ENCODE results near the gene PHF21B.
"Not testable (repeated sequence)": the region's sequence is repeated elsewhere in the genome, so short reads cannot be mapped to it uniquely, and the experiment has no call there.

PHF21B gene

GRCh38 chr22:44859641-44860040 is 150.2 kb downstream of the PHF21B start:
- no peak for DNase-seq (ENCODE audit: low spot score)
- in situ Hi-C loops (cut with MboI; ENCODE audit: low sequenced_read_pairs, unreplicated experiment): no loop called here

GRCh38 chr22:44858819-44859218 is 151.0 kb downstream of the PHF21B start:
- DNase-seq (ENCODE audit: low spot score); in situ Hi-C loops (cut with MboI; ENCODE audit: low sequenced_read_pairs, unreplicated experiment): not testable (repeated sequence)

More at GRCh38 chr22:44859641-44860040, 150.2 kb downstream of the PHF21B start:
- no peak for TF ChIP-seq CTCF (IDR thresholded peaks at IDR 0.05; ENCODE audit: borderline replicate concordance, control extremely low read depth, extremely low read depth, insufficient read depth, missing control alignments)

- in situ Hi-C loops (cut with MboI; ENCODE audit: low sequenced_read_pairs, unreplicated experiment): no loop called here
- DNase-seq (ENCODE audit: low spot score): no peak
- TF ChIP-seq CTCF (IDR thresholded peaks at IDR 0.05; ENCODE audit: borderline replicate concordance, control extremely low read depth, extremely low read depth, insufficient read depth, missing control alignments): no peak
These were observed 153.9 kb downstream of the PHF21B start for GRCh38 chr22:44855855-44856254.

DNA sequence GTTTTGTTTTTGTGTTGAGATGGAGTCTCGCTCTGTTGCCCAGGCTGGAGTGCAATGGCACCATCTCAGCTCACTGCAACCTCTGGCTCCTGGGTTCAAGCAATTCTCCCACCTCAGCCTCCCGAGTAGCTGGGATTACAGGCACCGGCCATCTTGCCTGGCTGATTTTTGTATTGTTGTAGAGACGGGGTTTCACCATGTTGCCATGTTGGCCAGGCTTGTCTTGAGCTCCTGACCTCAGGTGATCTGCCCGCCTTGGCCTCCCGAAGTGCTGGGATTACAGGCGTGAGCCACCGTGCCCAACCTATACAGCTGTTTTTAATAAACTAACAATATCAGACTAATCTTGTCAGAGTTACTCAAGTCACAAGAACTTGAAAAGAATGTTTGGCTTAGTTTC is 155.2 kb downstream of the PHF21B start:
- in situ Hi-C loops (cut with MboI; ENCODE audit: low sequenced_read_pairs, unreplicated experiment); DNase-seq (ENCODE audit: low spot score): not testable (repeated sequence)

- no peak for DNase-seq (ENCODE audit: low spot score)
- TF ChIP-seq CTCF (IDR thresholded peaks at IDR 0.05; ENCODE audit: borderline replicate concordance, control extremely low read depth, extremely low read depth, insufficient read depth, missing control alignments): no peak
- in situ Hi-C loops (cut with MboI; ENCODE audit: low sequenced_read_pairs, unreplicated experiment): no loop called here
These were observed 158.9 kb downstream of the PHF21B start for GRCh38 chr22:44850946-44851345.

- DNase-seq (ENCODE audit: low spot score): no peak
- in situ Hi-C loops (cut with MboI; ENCODE audit: low sequenced_read_pairs, unreplicated experiment): no loop called here
These were observed 160.9 kb downstream of the PHF21B start for GRCh38 chr22:44848791-44849420.

DNA sequence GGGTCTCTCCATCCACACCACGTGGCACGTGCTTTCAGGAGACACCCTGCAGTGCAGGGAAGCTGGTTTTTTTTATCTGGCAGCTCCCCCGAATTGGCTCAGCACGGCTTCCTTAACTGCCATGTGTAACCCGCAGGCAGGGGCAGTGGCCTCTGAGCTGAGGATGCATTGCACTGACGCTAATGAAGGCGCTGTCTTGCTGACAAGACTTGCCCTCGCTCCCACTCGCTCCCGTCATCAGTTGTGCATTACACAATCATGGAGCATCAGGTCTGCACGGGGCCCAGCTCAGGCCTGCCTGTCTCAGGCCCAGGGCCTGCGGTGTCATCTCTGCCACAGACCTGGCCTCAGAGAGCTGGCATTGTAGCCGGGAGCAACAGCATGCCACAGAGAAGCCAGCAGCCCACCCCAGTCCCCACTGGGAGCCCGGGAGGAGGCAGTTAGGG is 161.5 kb downstream of the PHF21B start:
- no peak for TF ChIP-seq CTCF (IDR thresholded peaks at IDR 0.05; ENCODE audit: borderline replicate concordance, control extremely low read depth, extremely low read depth, insufficient read depth, missing control alignments)
- DNase-seq (ENCODE audit: low spot score): no peak
- in situ Hi-C loops (cut with MboI; ENCODE audit: low sequenced_read_pairs, unreplicated experiment): no loop called here

More at GRCh38 chr22:44848791-44849420, 160.9 kb downstream of the PHF21B start:
- TF ChIP-seq CTCF (IDR thresholded peaks at IDR 0.05; ENCODE audit: borderline replicate concordance, control extremely low read depth, extremely low read depth, insufficient read depth, missing control alignments): no peak

- in situ Hi-C loops (cut with MboI; ENCODE audit: low sequenced_read_pairs, unreplicated experiment): no loop called here
- TF ChIP-seq CTCF (IDR thresholded peaks at IDR 0.05; ENCODE audit: borderline replicate concordance, control extremely low read depth, extremely low read depth, insufficient read depth, missing control alignments): no peak
- DNase-seq (ENCODE audit: low spot score): no peak
These were observed 161.9 kb downstream of the PHF21B start for GRCh38 chr22:44847892-44848291.

Data from GM13976 (cell line).